Fibroblast of lung (primary cell): ENCODE results near the gene SCIN.

Experiments used
- CTCF ChIP-seq, 2 donors: IDR thresholded peaks in 1 of 2; conservative IDR thresholded peaks in 1 of 2; 1 replicate in 1 of 2; 2 replicates in 1 of 2; pipeline ENCODE4 v1.5.1; 2011 to 2012; ENCODE audit warnings: low read length in 2 of 2, control low read depth in 1 of 2, inconsistent platforms in 1 of 2, low read depth in 1 of 2, mild to moderate bottlenecking in 1 of 2
- EZH2 ChIP-seq: IDR thresholded peaks from 2 replicates; pipeline ENCODE4 v1.5.1; 2012; ENCODE audit warnings: low read length, control low read depth, mild to moderate bottlenecking; ENCODE audit errors: missing control alignments

- TF ChIP-seq EZH2: no peak
- TF ChIP-seq CTCF (conservative IDR thresholded peaks at IDR 0.05 in 1 of 2, IDR thresholded peaks at IDR 0.05 in 1 of 2; ENCODE audit: low read depth in 1 of 2, low read length in 2 of 2): peak in 1 of 2 donors; percentile 56
These were observed 45.6 kb upstream of the SCIN start for GRCh38 chr7:12524794-12525386.
